A375 (cell line): ENCODE data around the gene KRTAP5-4. TPM values are rescaled to one million over a fixed set of nuclear protein-coding genes. Genes with fewer than 3 reads are reported as not detected.

Experiments
- total RNA-seq: library from RNA; depleted of rRNA; stranded (reverse); fragments of >200 nt; shearing (Covaris generic); gene quantifications from 2 replicates; pipeline ENCODE4 v1.2.3, GENCODE V29; 2014; rRNA removed

Gene KRTAP5-4
- not detected in 2 replicates for total RNA-seq

GRCh38 chr11:1622086-1622485 lies at the start of gene KRTAP5-4:
TSS of gene KRTAP5-4 (minus strand) at chr11:1622138. CDS start at chr11:1622093, 45 bp downstream.

GRCh38 chr11:1629326-1630185 lies 7.6 kb upstream of the KRTAP5-4 start, which contains the start of gene KRTAP5-5:
TSS of gene KRTAP5-5 (plus strand) at chr11:1629775. CDS start at chr11:1629841, 66 bp downstream.

GRCh38 chr11:1608363-1608762 lies 13.6 kb downstream of the KRTAP5-4 start, which contains the start of gene KRTAP5-3:
TSS of gene KRTAP5-3 (minus strand) at chr11:1608463. CDS start at chr11:1608385, 78 bp downstream.

GRCh38 chr11:1597994-1598380 lies 24.0 kb downstream of the KRTAP5-4 start, which contains the start of gene KRTAP5-2:
TSS of gene KRTAP5-2 (minus strand) at chr11:1598294. CDS start at chr11:1598250, 44 bp downstream.

GRCh38 chr11:1584661-1585370 lies 37.1 kb downstream of the KRTAP5-4 start, which contains the start of gene KRTAP5-1:
TSS of gene KRTAP5-1 (minus strand) at chr11:1585283. CDS start at chr11:1585249, 34 bp downstream.

GRCh38 chr11:1572197-1573076 lies 49.5 kb downstream of the KRTAP5-4 start, which contains the start of gene DUSP8:
TSS of gene DUSP8 (minus strand) at chr11:1572271. CDS start at chr11:1565826, 6,445 bp downstream.

Other genes with a start within 250 kb of the KRTAP5-4 start
- gene BRSK2, start 232.2 kb downstream of the KRTAP5-4 start, total RNA-seq: 0.48 and 0.49 TPM in 2 replicates
- 19.1 and 25.4 TPM in 2 replicates for gene MOB2, start 135.4 kb downstream of the KRTAP5-4 start, total RNA-seq
- gene DUSP8, start 49.9 kb downstream of the KRTAP5-4 start, total RNA-seq: 0.15 and 0.37 TPM in 2 replicates
- not detected in 2 replicates for gene KRTAP5-1, start 36.9 kb downstream of the KRTAP5-4 start, total RNA-seq
- not detected in 2 replicates for gene KRTAP5-2, start 23.8 kb downstream of the KRTAP5-4 start, total RNA-seq
- not detected in 2 replicates for gene KRTAP5-3, start 13.7 kb downstream of the KRTAP5-4 start, total RNA-seq
- gene KRTAP5-5, start 7.6 kb upstream of the KRTAP5-4 start, total RNA-seq: not detected in 2 replicates
- gene KRTAP5-6, start 75.1 kb upstream of the KRTAP5-4 start, total RNA-seq: not detected in 2 replicates
- gene IFITM10, start 128.5 kb upstream of the KRTAP5-4 start, total RNA-seq: 1.8 and 2.3 TPM in 2 replicates
- 139 TPM in 2 replicates for gene CTSD, start 141.8 kb upstream of the KRTAP5-4 start, total RNA-seq
- not detected in 2 replicates for gene SYT8, start 212.9 kb upstream of the KRTAP5-4 start, total RNA-seq
- not detected in 2 replicates for gene TNNI2, start 216.8 kb upstream of the KRTAP5-4 start, total RNA-seq
- gene LSP1, start 230.9 kb upstream of the KRTAP5-4 start, total RNA-seq: 0.13 and 1.8 TPM in 2 replicates